HG02885 (cell line): ENCODE data around the gene SLC25A44.

Experiments used
- ATAC-seq: cut with Tn5 transposase; IDR thresholded peaks from one replicate; pipeline ENCODE4 v1.9.1; 2021; ENCODE audit warnings: mild to moderate bottlenecking; ENCODE audit not compliant: unreplicated experiment, poor library complexity

The SLC25A44 gene

DNA sequence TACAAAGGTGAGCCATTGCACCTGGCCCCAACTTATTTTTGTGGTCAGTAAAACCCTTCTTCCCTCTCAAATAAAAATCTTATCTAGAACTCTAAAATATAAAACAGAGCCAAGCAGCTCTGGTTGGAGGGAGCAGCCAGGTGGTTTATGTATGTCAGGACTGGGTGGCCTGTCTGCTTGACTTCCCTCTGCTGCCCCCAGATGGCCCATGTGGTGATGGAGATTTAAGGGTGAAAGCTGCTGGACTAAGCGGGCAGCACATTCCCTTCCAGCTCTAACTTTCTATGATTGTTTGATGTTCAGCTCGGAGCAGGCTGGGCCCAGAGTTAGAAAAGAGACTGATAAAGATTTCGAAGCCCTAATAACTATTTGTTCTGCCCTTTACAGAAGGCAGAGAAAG lies 65.9 kb downstream of the SLC25A44 start:
- ATAC-seq = no peak

- ATAC-seq = no peak
Measured at GRCh38 chr1:156260896-156261295, 67.0 kb downstream of the SLC25A44 start.
